Ishikawa (cell line): Measurements from ENCODE around the gene ESPNL.

Source experiments
- CEBPB ChIP-seq: IDR thresholded peaks from 2 replicates; pipeline ENCODE4 v1.6.1; 2012
- CREB1 ChIP-seq: IDR thresholded peaks from 2 replicates; pipeline ENCODE4 v1.6.1; 2012; ENCODE audit warnings: low read depth
- EGR1 ChIP-seq: IDR thresholded peaks from 2 replicates; pipeline ENCODE4 v1.6.1; 2012
- EP300 ChIP-seq: IDR thresholded peaks from 2 replicates; pipeline ENCODE4 v1.6.1; 2012; ENCODE audit warnings: borderline replicate concordance
- NFIC ChIP-seq: IDR thresholded peaks from 2 replicates; pipeline ENCODE4 v1.6.1; 2012
- RAD21 ChIP-seq: IDR thresholded peaks from 2 replicates; pipeline ENCODE4 v1.6.1; 2012; ENCODE audit warnings: low read depth
- TAF1 ChIP-seq: IDR thresholded peaks from 2 replicates; pipeline ENCODE4 v1.6.1; 2012; ENCODE audit warnings: low read depth, mild to moderate bottlenecking
- TCF12 ChIP-seq: IDR thresholded peaks from 2 replicates; pipeline ENCODE4 v1.6.1; 2012; ENCODE audit warnings: low read depth
- YY1 ChIP-seq: IDR thresholded peaks from 2 replicates; pipeline ENCODE4 v1.6.1; 2012; ENCODE audit warnings: low read depth
- ZBTB7A ChIP-seq: IDR thresholded peaks from 2 replicates; pipeline ENCODE4 v1.6.1; 2012; ENCODE audit warnings: low read depth
- TF ChIP-seq, protein P1 (sequence below): IDR thresholded peaks from 2 replicates; pipeline ENCODE4 v1.6.1; 2012
- TF ChIP-seq, protein P2 (sequence below): IDR thresholded peaks from 2 replicates; pipeline ENCODE4 v1.6.1; 2012; ENCODE audit warnings: low read depth, mild to moderate bottlenecking

DNA sequence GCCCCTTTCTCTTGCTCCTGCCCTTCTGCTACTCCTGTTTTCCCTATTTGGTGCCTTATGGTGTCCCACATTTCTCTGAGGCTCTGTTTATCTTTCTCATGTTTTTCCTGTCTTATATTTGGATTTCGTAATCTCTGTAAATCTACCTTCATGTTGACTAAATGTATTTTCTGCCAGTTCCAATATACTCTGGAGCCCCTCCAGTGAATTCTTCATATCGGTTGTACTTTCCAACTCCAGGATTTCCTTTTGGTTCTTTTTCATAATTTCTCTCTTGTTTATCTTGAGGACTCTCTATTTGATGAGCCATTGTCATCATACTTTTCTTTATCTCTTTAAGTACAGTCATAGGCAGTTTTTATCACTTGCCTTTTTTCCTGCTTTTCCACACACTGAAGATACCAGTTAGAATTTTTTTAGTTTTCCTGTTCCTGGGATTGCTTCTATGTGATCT, 20.2 kb upstream of the ESPNL start:
- TF ChIP-seq NFIC (no peak), EP300 (no peak), TAF1 (no peak), CEBPB (no peak), ZBTB7A (no peak), CREB1 (no peak), EGR1 (no peak), YY1 (no peak), TCF12 (no peak), RAD21 (no peak)
- TF ChIP-seq, protein P1, sequence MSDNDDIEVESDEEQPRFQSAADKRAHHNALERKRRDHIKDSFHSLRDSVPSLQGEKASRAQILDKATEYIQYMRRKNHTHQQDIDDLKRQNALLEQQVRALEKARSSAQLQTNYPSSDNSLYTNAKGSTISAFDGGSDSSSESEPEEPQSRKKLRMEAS: no peak
- TF ChIP-seq, protein P2, sequence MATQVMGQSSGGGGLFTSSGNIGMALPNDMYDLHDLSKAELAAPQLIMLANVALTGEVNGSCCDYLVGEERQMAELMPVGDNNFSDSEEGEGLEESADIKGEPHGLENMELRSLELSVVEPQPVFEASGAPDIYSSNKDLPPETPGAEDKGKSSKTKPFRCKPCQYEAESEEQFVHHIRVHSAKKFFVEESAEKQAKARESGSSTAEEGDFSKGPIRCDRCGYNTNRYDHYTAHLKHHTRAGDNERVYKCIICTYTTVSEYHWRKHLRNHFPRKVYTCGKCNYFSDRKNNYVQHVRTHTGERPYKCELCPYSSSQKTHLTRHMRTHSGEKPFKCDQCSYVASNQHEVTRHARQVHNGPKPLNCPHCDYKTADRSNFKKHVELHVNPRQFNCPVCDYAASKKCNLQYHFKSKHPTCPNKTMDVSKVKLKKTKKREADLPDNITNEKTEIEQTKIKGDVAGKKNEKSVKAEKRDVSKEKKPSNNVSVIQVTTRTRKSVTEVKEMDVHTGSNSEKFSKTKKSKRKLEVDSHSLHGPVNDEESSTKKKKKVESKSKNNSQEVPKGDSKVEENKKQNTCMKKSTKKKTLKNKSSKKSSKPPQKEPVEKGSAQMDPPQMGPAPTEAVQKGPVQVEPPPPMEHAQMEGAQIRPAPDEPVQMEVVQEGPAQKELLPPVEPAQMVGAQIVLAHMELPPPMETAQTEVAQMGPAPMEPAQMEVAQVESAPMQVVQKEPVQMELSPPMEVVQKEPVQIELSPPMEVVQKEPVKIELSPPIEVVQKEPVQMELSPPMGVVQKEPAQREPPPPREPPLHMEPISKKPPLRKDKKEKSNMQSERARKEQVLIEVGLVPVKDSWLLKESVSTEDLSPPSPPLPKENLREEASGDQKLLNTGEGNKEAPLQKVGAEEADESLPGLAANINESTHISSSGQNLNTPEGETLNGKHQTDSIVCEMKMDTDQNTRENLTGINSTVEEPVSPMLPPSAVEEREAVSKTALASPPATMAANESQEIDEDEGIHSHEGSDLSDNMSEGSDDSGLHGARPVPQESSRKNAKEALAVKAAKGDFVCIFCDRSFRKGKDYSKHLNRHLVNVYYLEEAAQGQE: no peak
